22Rv1 (cell line): ENCODE results near the gene GDNF.
A peak's percentile ranks its signal among the peaks of the same experiment; 100 is the strongest.

Experiments used
- H3K27ac ChIP-seq: fragments of 450-650 bp; 2 replicates; pipeline ENCODE4 v1.5.1; 2017
- CTCF ChIP-seq: fragments of 450-650 bp; IDR thresholded peaks from 2 replicates; pipeline ENCODE4 v1.5.1; 2017; ENCODE audit warnings: mild to moderate bottlenecking
- ZFX ChIP-seq: fragments of 450-650 bp; IDR thresholded peaks from 2 replicates; pipeline ENCODE4 v1.6.1; 2017; ENCODE audit warnings: antibody characterized with exemption, borderline replicate concordance

Gene GDNF

GRCh38 chr5:37777432-37778130, 62.3 kb downstream of the GDNF start:
- TF ChIP-seq CTCF (no peak), ZFX (no peak)
- H3K27ac ChIP-seq = no peak overlapping the region

DNA sequence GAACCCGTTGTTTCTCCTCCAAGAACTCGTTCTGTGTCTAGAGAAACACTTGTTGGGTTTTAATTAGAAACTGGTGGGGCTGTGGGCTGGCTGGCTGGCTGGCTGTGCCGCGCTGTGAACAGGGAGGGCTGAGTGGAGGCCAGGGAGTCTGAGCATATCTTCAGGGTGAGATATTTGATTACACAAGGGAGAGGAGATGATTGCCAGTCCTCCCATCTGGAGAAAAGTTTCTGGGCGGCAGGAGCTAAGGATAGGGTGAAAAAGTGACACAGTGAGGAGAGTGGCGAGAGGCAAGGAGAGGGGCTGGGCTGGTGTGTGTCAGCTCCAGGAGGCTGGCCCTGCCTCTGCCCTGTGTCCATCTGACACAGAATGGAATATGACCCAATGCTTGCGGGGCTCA, 63.0 kb downstream of the GDNF start:
- TF ChIP-seq ZFX (no peak), CTCF (no peak)
- no peak overlapping the region for H3K27ac ChIP-seq

DNA sequence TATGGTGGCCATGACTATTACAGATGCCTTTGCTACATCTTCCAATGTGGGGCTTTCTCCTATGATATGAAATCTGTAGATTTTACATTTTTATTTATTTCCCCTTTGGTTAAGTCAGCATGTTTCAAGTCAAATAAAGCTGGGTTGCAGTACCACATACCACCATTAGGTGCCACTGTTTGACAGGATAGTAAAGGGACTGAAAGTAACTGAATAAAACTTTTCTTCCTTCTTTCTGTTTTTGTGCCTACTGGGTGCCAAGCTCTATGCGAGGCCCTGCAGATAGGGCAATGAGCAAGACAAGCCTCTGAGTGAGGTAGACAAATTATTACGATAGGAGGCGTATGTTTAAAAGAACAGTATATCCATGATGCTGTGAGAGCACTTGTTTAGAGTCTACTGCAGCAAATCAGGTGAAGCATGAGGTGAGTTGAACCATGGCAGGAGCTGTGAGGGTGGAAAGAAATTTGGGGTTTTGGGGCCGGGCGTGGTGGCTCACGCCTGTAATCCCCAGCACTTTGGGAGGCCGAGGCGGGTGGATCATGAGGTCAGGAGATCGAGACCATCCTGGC, 64.8 kb downstream of the GDNF start:
- H3K27ac ChIP-seq = no peak overlapping the region
- TF ChIP-seq ZFX = no peak
- TF ChIP-seq CTCF = peak; percentile 74

GRCh38 chr5:37773809-37774208, 66.0 kb downstream of the GDNF start:
- TF ChIP-seq ZFX (no peak), CTCF (no peak)
- H3K27ac ChIP-seq = no peak overlapping the region

DNA sequence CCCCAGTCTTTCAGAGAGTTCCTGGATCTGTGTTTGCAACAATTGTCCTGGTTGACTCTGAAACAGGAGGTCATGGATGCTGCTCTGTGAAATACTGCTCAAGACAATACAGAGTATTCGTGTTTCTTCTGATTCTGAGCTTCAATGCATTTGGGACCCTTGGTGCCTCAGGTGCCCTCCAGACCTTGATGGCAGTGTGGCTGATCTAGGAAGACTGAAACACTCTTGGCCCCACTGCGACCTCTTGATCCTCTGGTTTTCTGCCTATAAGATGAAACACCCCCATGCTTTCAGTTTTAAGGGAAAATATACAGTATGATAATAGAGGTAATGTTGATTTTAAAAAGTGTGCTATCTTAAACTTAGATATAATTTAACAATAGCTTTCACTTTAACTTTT, 67.6 kb downstream of the GDNF start:
- no peak overlapping the region for H3K27ac ChIP-seq
- TF ChIP-seq CTCF (no peak), ZFX (no peak)

DNA sequence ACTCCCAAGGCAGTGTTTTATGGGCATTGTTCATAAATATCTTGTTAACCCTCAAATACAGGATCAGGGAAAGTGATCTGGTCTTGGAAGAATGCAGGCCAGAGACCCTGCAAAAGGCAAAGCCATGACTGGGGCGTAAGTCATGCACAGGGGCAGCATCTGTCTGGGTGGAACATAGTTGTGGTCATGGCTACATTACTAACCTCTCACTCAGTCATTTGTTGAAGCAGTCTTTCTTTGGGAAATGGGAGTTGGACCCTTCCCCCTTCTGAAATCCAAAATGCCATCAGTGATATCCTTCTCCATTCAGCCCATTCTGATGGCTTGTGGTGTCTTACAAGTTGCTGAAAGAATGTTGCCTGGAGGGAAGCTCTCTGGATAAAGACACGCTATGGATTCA, 68.1 kb downstream of the GDNF start:
- no peak overlapping the region for H3K27ac ChIP-seq
- no peak for TF ChIP-seq CTCF
- TF ChIP-seq ZFX = no peak

GRCh38 chr5:37771203-37771611, 68.6 kb downstream of the GDNF start:
- TF ChIP-seq ZFX = no peak
- no peak for TF ChIP-seq CTCF
- no peak overlapping the region for H3K27ac ChIP-seq
